Tibial nerve (tissue), 3 donors: ENCODE measurements around the gene TKFC.

Experiments
- POLR2A ChIP-seq, 2 donors: fragments of 450-650 bp; IDR thresholded peaks; one replicate each; pipeline ENCODE4 v1.6.1; 2017; ENCODE audit warnings: antibody characterized with exemption in 2 of 2, mild to moderate bottlenecking in 2 of 2, moderate library complexity in 2 of 2
- TF ChIP-seq, protein P1 (sequence below), 5 experiments: fragments of 200-600 bp in 3 of 5; fragments of 450-650 bp in 2 of 5; sonication (generic) in 3 of 5; IDR thresholded peaks; one replicate each; pipeline ENCODE4 v1.5.1; 2016 to 2019; ENCODE audit warnings: antibody characterized with exemption in 5 of 5, mild to moderate bottlenecking in 3 of 5, moderate library complexity in 2 of 5

GRCh38 chr11:61361741-61362541, 28.9 kb downstream of the TKFC start, which contains the start of the genes CYB561A3 and TMEM138:
- TF ChIP-seq, protein P1, sequence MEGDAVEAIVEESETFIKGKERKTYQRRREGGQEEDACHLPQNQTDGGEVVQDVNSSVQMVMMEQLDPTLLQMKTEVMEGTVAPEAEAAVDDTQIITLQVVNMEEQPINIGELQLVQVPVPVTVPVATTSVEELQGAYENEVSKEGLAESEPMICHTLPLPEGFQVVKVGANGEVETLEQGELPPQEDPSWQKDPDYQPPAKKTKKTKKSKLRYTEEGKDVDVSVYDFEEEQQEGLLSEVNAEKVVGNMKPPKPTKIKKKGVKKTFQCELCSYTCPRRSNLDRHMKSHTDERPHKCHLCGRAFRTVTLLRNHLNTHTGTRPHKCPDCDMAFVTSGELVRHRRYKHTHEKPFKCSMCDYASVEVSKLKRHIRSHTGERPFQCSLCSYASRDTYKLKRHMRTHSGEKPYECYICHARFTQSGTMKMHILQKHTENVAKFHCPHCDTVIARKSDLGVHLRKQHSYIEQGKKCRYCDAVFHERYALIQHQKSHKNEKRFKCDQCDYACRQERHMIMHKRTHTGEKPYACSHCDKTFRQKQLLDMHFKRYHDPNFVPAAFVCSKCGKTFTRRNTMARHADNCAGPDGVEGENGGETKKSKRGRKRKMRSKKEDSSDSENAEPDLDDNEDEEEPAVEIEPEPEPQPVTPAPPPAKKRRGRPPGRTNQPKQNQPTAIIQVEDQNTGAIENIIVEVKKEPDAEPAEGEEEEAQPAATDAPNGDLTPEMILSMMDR (IDR thresholded peaks at IDR 0.05), result peak in 2 of 5 experiments; percentile 10 to 38
- TF ChIP-seq POLR2A (IDR thresholded peaks at IDR 0.05), result peak; percentile 60 to 74
